ENCODE data around the gene PHF23. TPM values are rescaled to one million over a fixed set of nuclear protein-coding genes. Genes with fewer than 3 reads are reported as not detected.

Gene PHF23
- total and polyA plus RNA-seq, 9 of the 15 experiments (the other 6 are each of a cell fraction or from before 2014, with no cell fraction given): 7.4 to 87.5 (median 33.7) TPM

DNA sequence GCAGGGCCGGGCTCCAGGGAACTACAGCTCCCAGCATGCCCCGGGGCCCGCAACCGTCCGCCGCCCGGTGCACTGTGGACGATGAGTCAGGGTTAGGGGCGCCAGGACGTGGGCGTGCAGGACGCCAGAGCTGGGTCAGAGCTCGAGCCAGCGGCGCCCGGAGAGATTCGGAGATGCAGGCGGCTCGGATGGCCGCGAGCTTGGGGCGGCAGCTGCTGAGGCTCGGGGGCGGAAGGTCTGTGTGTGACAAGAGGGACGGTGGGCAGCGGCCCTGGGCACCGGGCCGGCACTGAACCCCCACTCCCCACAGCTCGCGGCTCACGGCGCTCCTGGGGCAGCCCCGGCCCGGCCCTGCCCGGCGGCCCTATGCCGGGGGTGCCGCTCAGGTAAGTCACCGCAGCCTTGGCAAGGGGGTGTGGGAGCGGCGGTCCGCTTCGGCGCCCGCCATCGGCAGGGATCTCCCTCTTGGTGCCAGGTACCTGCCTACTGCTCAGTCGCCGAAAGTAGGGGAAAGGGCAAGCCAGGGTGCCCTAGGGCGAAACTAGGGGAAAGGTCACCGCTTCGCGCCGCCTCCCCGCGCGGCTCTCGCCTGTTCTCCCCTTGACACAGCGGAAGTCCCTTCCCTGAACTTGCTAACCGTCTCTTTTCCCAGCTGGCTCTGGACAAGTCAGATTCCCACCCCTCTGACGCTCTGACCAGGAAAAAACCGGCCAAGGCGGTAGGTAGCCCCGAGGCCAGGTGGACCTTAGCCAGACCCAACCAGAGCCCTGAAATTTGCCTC lies 19.3 kb downstream of the PHF23 start, which contains the start of the genes ACADVL and DLG4 (continued):
- no peak for TF ChIP-seq GTF2E2 (tag; IDR thresholded peaks at IDR 0.05)
- TF ChIP-seq, protein P1, sequence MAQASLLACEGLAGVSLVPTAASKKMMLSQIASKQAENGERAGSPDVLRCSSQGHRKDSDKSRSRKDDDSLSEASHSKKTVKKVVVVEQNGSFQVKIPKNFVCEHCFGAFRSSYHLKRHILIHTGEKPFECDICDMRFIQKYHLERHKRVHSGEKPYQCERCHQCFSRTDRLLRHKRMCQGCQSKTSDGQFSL (CRISPR knock-in tag; IDR thresholded peaks at IDR 0.05): no peak
- TF ChIP-seq, protein P1 (tag; IDR thresholded peaks at IDR 0.05): no peak
- TF ChIP-seq BCL6 (CRISPR knock-in tag; IDR thresholded peaks at IDR 0.05): no peak
- TF ChIP-seq ZNF584 (CRISPR knock-in tag; IDR thresholded peaks at IDR 0.05; ENCODE audit: low read depth): 0 out of 2 replicates have a peak, but pooled peaks have one; percentile 45
- TF ChIP-seq TRIM25 (IDR thresholded peaks at IDR 0.05; ENCODE audit: borderline replicate concordance): no peak
- no peak for TF ChIP-seq ZBTB9 (CRISPR knock-in tag; IDR thresholded peaks at IDR 0.05)
- 0 out of 2 replicates have a peak, but pooled peaks have one; percentile 28 for TF ChIP-seq ZNF830 (CRISPR knock-in tag; IDR thresholded peaks at IDR 0.05)
- TF ChIP-seq TAF1 (IDR thresholded peaks at IDR 0.05; ENCODE audit: control insufficient read depth, extremely low read depth, insufficient read depth, low read length, severe bottlenecking): peak; percentile 87
- peak; percentile 91 for TF ChIP-seq POLR2G (IDR thresholded peaks at IDR 0.05; ENCODE audit: low read depth, low read length)
- no peak for TF ChIP-seq TCF7L2 (IDR thresholded peaks at IDR 0.05; ENCODE audit: low read depth, low read length)
- TF ChIP-seq ZNF133 (CRISPR knock-in tag; IDR thresholded peaks at IDR 0.05): 0 out of 2 replicates have a peak, but pooled peaks have one; percentile 19
- TF ChIP-seq MITF (IDR thresholded peaks at IDR 0.05): no peak
- TF ChIP-seq U2AF1 (optimal IDR thresholded peaks at IDR 0.05; ENCODE audit: low read depth, low read length): peak; percentile 25
- no peak for TF ChIP-seq MEIS2 (IDR thresholded peaks at IDR 0.05; ENCODE audit: partially characterized antibody)
- TF ChIP-seq HNRNPLL (IDR thresholded peaks at IDR 0.05; ENCODE audit: low read depth, low read length, poor library complexity, severe bottlenecking): no peak
- no peak for TF ChIP-seq POLR3G (IDR thresholded peaks at IDR 0.05; ENCODE audit: extremely low read depth, insufficient read length, insufficient replicate concordance)
- TF ChIP-seq NR4A1 (CRISPR knock-in tag; IDR thresholded peaks at IDR 0.05): 0 out of 2 replicates have a peak, but pooled peaks have one; percentile 5
- TF ChIP-seq NR4A1 (tag; IDR thresholded peaks at IDR 0.05): no peak
- no peak for TF ChIP-seq KAT7 (CRISPR knock-in tag; IDR thresholded peaks at IDR 0.05; ENCODE audit: borderline replicate concordance)
- no peak for TF ChIP-seq ZKSCAN3 (CRISPR knock-in tag; IDR thresholded peaks at IDR 0.05)
- no peak for TF ChIP-seq RAD21 (CRISPR knock-in tag; conservative IDR thresholded peaks at IDR 0.05 in 1 of 2, IDR thresholded peaks at IDR 0.05 in 1 of 2)
- no peak for TF ChIP-seq PURB (CRISPR knock-in tag; IDR thresholded peaks at IDR 0.05; ENCODE audit: low read depth)

Data from K562 (cell line).